Neural crest cell (in vitro differentiated cells): ENCODE results near the gene KRTAP4-4. TPM values are rescaled to one million over a fixed set of nuclear protein-coding genes. Genes with fewer than 3 reads are reported as not detected.

Source experiments
- total RNA-seq: library from RNA; stranded (reverse); gene quantifications from 2 replicates; pipeline ENCODE4 v1.2.1, GENCODE V29; 2021

Gene KRTAP4-4
- total RNA-seq, 1 donor from 2014 or later = not detected

Other genes with a start within 250 kb of the KRTAP4-4 start
- not detected in 2 replicates for gene KRT23, start 223.1 kb downstream of the KRTAP4-4 start, total RNA-seq
- gene KRT39, start 193.8 kb downstream of the KRTAP4-4 start, total RNA-seq = not detected in 2 replicates
- gene KRT40, start 176.4 kb downstream of the KRTAP4-4 start, total RNA-seq = not detected in 2 replicates
- gene KRTAP3-3, start 166.6 kb downstream of the KRTAP4-4 start, total RNA-seq = not detected in 2 replicates
- gene KRTAP3-2, start 160.8 kb downstream of the KRTAP4-4 start, total RNA-seq = not detected in 2 replicates
- gene KRTAP3-1, start 151.6 kb downstream of the KRTAP4-4 start, total RNA-seq = not detected in 2 replicates
- gene KRTAP1-5, start 133.5 kb downstream of the KRTAP4-4 start, total RNA-seq = not detected in 2 replicates
- gene KRTAP1-4, start 130.6 kb downstream of the KRTAP4-4 start, total RNA-seq = not detected in 2 replicates
- not detected in 2 replicates for gene KRTAP1-3, start 125.9 kb downstream of the KRTAP4-4 start, total RNA-seq
- not detected in 2 replicates for gene KRTAP1-1, start 119.3 kb downstream of the KRTAP4-4 start, total RNA-seq
- not detected in 2 replicates for gene KRTAP2-1, start 113.4 kb downstream of the KRTAP4-4 start, total RNA-seq
- not detected in 2 replicates for gene KRTAP2-2, start 105.5 kb downstream of the KRTAP4-4 start, total RNA-seq
- gene KRTAP2-3, start 100.6 kb downstream of the KRTAP4-4 start, total RNA-seq = not detected in 2 replicates
- not detected in 2 replicates for gene KRTAP2-4, start 94.9 kb downstream of the KRTAP4-4 start, total RNA-seq
- not detected in 2 replicates for gene KRTAP4-7, start 76.6 kb downstream of the KRTAP4-4 start, total RNA-seq
- not detected in 2 replicates for gene KRTAP4-8, start 62.6 kb downstream of the KRTAP4-4 start, total RNA-seq
- not detected in 2 replicates for gene KRTAP4-16, start 58.5 kb downstream of the KRTAP4-4 start, total RNA-seq
- gene KRTAP4-9, start 55.4 kb downstream of the KRTAP4-4 start, total RNA-seq = not detected in 2 replicates
- not detected in 2 replicates for gene KRTAP4-11, start 42.4 kb downstream of the KRTAP4-4 start, total RNA-seq
- not detected in 2 replicates for gene KRTAP4-12, start 36.6 kb downstream of the KRTAP4-4 start, total RNA-seq
- gene KRTAP4-6, start 20.2 kb downstream of the KRTAP4-4 start, total RNA-seq = not detected in 2 replicates
- not detected in 2 replicates for gene KRTAP4-5, start 10.9 kb downstream of the KRTAP4-4 start, total RNA-seq
- not detected in 2 replicates for gene KRTAP4-3, start 7.5 kb upstream of the KRTAP4-4 start, total RNA-seq
- not detected in 2 replicates for gene KRTAP4-2, start 17.5 kb upstream of the KRTAP4-4 start, total RNA-seq
- not detected in 2 replicates for gene KRTAP4-1, start 24.2 kb upstream of the KRTAP4-4 start, total RNA-seq
- gene KRTAP9-1, start 29.1 kb upstream of the KRTAP4-4 start, total RNA-seq = not detected in 2 replicates
- gene KRTAP9-2, start 65.9 kb upstream of the KRTAP4-4 start, total RNA-seq = not detected in 2 replicates
- gene KRTAP9-3, start 71.7 kb upstream of the KRTAP4-4 start, total RNA-seq = not detected in 2 replicates
- not detected in 2 replicates for gene KRTAP9-8, start 77.3 kb upstream of the KRTAP4-4 start, total RNA-seq
- gene KRTAP9-4, start 88.9 kb upstream of the KRTAP4-4 start, total RNA-seq = not detected in 2 replicates
- not detected in 2 replicates for gene KRTAP9-9, start 94.6 kb upstream of the KRTAP4-4 start, total RNA-seq
- gene KRTAP9-6, start 104.6 kb upstream of the KRTAP4-4 start, total RNA-seq = not detected in 2 replicates
- not detected in 2 replicates for gene KRTAP9-7, start 115.0 kb upstream of the KRTAP4-4 start, total RNA-seq
- not detected in 2 replicates for gene KRTAP29-1, start 142.1 kb upstream of the KRTAP4-4 start, total RNA-seq
- not detected in 2 replicates for gene KRTAP16-1, start 148.6 kb upstream of the KRTAP4-4 start, total RNA-seq
- not detected in 2 replicates for gene KRTAP17-1, start 155.0 kb upstream of the KRTAP4-4 start, total RNA-seq
- gene KRT33A, start 190.1 kb upstream of the KRTAP4-4 start, total RNA-seq = not detected in 2 replicates
- gene KRT33B, start 209.1 kb upstream of the KRTAP4-4 start, total RNA-seq = not detected in 2 replicates
- not detected in 2 replicates for gene KRT34, start 221.6 kb upstream of the KRTAP4-4 start, total RNA-seq
- gene KRT31, start 236.9 kb upstream of the KRTAP4-4 start, total RNA-seq = not detected in 2 replicates